ENCODE data around the gene SLC25A42.

- TF ChIP-seq CTCF (conservative IDR thresholded peaks at IDR 0.05 in 1 of 2, IDR thresholded peaks at IDR 0.05 in 1 of 2; ENCODE audit: extremely low read depth in 1 of 2, insufficient read depth in 1 of 2, low read depth in 1 of 2, low read length in 2 of 2) (no peak), EZH2 (IDR thresholded peaks at IDR 0.05; ENCODE audit: borderline replicate concordance, low read length) (no peak)
Measured at GRCh38 chr19:19075126-19075525, 11.3 kb downstream of the SLC25A42 start.
